ENCODE results near the gene DNAJB9. TPM values are rescaled to one million over a fixed set of nuclear protein-coding genes. Genes with fewer than 3 reads are reported as not detected.
A peak's percentile ranks its signal among the peaks of the same experiment; 100 is the strongest.
"Not testable (repeated sequence)": the region's sequence is repeated elsewhere in the genome, so short reads cannot be mapped to it uniquely, and the experiment has no call there.

The DNAJB9 gene
- total and polyA plus RNA-seq, 10 of the 15 experiments (the other 5 are each of a cell fraction or from before 2014, with no cell fraction given) = 4.5 to 20.9 (median 8.8) TPM

DNA sequence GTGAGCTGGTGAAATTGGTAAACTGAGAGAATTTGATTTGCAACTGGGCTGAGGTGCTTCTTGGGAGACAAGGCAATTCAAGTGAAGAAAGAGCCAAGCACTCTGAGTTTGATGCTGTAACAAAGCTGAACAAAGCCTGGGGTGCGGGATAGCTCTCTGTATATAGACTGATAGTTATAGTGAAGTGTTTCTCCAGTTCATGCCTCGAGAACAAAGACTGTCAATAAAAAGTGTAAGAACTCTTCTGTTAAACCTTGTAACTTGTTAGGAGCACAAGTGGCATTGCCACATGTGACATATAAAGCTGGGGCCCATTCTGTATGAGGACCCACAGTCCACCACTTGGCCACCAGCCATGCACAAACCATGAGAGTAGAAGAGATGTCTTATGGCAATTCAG, 32.4 kb upstream of the DNAJB9 start (continued):
- no peak for TF ChIP-seq CEBPB (IDR thresholded peaks at IDR 0.05; ENCODE audit: borderline replicate concordance in 1 of 2, low read depth in 2 of 2, low read length in 2 of 2)
- TF ChIP-seq SMARCA5 (IDR thresholded peaks at IDR 0.05) = no peak

DNA sequence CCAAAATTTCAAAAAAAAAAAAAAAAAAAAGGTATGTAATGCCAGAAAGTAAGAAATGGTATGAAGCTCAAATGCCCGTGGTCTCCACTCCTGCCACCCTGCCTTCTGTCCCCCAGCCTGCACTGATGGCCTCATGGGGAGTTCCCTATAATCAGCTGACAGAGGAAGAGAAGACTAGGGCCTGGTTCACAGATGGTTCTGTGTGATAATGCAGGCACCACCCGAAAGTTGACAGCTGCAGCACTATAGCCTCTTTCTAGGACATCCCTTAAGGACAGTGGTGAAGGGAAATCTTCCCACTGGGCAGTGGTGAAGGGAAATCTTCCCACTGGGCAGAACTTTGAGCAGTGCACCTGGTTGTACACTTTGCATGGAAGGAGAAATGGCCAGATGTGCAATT, 31.4 kb upstream of the DNAJB9 start:
- H3K4me2 ChIP-seq (ENCODE audit: control insufficient read depth, insufficient read depth); BruUV-seq (replicated peaks); H3K9ac ChIP-seq (ENCODE audit: control insufficient read depth, insufficient read depth, low read length); DNase-seq (ENCODE audit: low read depth, low spot score); H3K4me3 ChIP-seq; intact Hi-C loops (cut with micrococcal nuclease; ENCODE audit: unreplicated experiment); FAIRE-seq; in situ Hi-C loops (cut with MboI); H2AFZ ChIP-seq (ENCODE audit: control insufficient read depth, low read depth, low read length); H3K36me3 ChIP-seq (ENCODE audit: control insufficient read depth in 2 of 2, insufficient read depth in 2 of 2, low read length in 1 of 2); H3K9me3 ChIP-seq (replicated peaks; ENCODE audit: control insufficient read depth, insufficient read depth, low read length); H4K20me1 ChIP-seq (ENCODE audit: control insufficient read depth, insufficient read depth); CTCF ChIA-PET; H3K27ac ChIP-seq (ENCODE audit: control insufficient read depth, insufficient read depth); H3K79me2 ChIP-seq (ENCODE audit: control insufficient read depth, insufficient read depth, low read length); H3K4me1 ChIP-seq (ENCODE audit: control insufficient read depth, insufficient read depth, low read length); H3K27me3 ChIP-seq (replicated peaks in 1 of 2; ENCODE audit: control insufficient read depth in 2 of 2, insufficient read depth in 2 of 2, low read length in 1 of 2); ATAC-seq: not testable (repeated sequence)
- SMC1A ChIA-PET (ENCODE audit: uncharacterized antibody, unreplicated experiment) = interaction anchor here (1.7 kb wide), 1 partner anchor 41 kb away, joined by 4 read pairs; no protein-coding TSS in a partner anchor
- RAD21 ChIA-PET (ENCODE audit: unreplicated experiment) = interaction anchor here (0.6 kb wide), 1 partner anchor 437 kb away, joined by 3 read pairs; no protein-coding TSS in a partner anchor
- peak; percentile 35; the same call in 1 of the 2 replicates for TF ChIP-seq RAD51 (IDR thresholded peaks at IDR 0.05)
- POLR2A ChIA-PET = interaction anchor here (0.6 to 1.0 kb wide), 3 partner anchors 10 to 652 kb away, joined by 3 read pairs; no protein-coding TSS in a partner anchor
- WGBS (ENCODE audit: insufficient coverage, insufficient replicate concordance, low lambda C conversion rate, missing lambda C conversion rate) = 0% methylated on average over 2 of the region's 2 CpGs

DNA sequence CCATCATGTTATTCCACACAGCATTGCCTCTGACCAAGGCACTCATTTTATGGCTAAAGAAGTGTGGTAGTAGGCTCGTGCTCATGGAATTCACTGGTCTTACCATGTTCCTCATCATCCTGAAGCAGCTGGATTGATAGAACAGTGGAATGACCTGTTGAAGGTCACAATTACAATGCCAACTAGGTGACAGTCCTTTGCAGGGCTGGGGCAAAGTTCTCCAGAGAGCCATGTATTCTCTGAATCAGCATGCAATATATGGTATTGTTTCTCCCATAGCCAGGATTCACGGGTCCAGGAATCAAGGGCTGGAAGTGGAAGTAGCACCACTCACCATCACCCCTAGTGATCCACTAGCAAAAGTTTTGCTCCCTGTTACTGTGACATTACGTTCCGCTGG, 31.0 kb upstream of the DNAJB9 start:
- WGBS (ENCODE audit: insufficient coverage, insufficient replicate concordance, low lambda C conversion rate, missing lambda C conversion rate) = 58% methylated on average over 4 of the region's 4 CpGs
- in situ Hi-C loops (cut with MboI); H3K36me3 ChIP-seq (ENCODE audit: control insufficient read depth in 2 of 2, insufficient read depth in 2 of 2, low read length in 1 of 2); CTCF ChIA-PET; H3K4me1 ChIP-seq (ENCODE audit: control insufficient read depth, insufficient read depth, low read length); H3K9me3 ChIP-seq (replicated peaks; ENCODE audit: control insufficient read depth, insufficient read depth, low read length); H2AFZ ChIP-seq (ENCODE audit: control insufficient read depth, low read depth, low read length); SMC1A ChIA-PET (ENCODE audit: uncharacterized antibody, unreplicated experiment); H3K9ac ChIP-seq (ENCODE audit: control insufficient read depth, insufficient read depth, low read length); H4K20me1 ChIP-seq (ENCODE audit: control insufficient read depth, insufficient read depth); intact Hi-C loops (cut with micrococcal nuclease; ENCODE audit: unreplicated experiment); H3K79me2 ChIP-seq (ENCODE audit: control insufficient read depth, insufficient read depth, low read length); DNase-seq (ENCODE audit: low read depth, low spot score); H3K27ac ChIP-seq (ENCODE audit: control insufficient read depth, insufficient read depth); ATAC-seq; FAIRE-seq; H3K27me3 ChIP-seq (replicated peaks in 1 of 2; ENCODE audit: control insufficient read depth in 2 of 2, insufficient read depth in 2 of 2, low read length in 1 of 2); H3K4me3 ChIP-seq; BruUV-seq (replicated peaks); H3K4me2 ChIP-seq (ENCODE audit: control insufficient read depth, insufficient read depth): not testable (repeated sequence)
- ChIA-PET POLR2A (interaction anchor here (0.6 to 1.0 kb wide), 3 partner anchors 10 to 652 kb away, joined by 3 read pairs; no protein-coding TSS in a partner anchor), RAD21 (ENCODE audit: unreplicated experiment) (interaction anchor here (0.6 kb wide), 1 partner anchor 438 kb away, joined by 3 read pairs; no protein-coding TSS in a partner anchor)
